ENCODE measurements around the gene PTPRA. TPM values are rescaled to one million over a fixed set of nuclear protein-coding genes. Genes with fewer than 3 reads are reported as not detected.

Gene PTPRA
- total and polyA plus RNA-seq, 2 of the 13 experiments (the other 11 are each of a cell fraction or from before 2014, with no cell fraction given), result 47.2 to 127 TPM

DNA sequence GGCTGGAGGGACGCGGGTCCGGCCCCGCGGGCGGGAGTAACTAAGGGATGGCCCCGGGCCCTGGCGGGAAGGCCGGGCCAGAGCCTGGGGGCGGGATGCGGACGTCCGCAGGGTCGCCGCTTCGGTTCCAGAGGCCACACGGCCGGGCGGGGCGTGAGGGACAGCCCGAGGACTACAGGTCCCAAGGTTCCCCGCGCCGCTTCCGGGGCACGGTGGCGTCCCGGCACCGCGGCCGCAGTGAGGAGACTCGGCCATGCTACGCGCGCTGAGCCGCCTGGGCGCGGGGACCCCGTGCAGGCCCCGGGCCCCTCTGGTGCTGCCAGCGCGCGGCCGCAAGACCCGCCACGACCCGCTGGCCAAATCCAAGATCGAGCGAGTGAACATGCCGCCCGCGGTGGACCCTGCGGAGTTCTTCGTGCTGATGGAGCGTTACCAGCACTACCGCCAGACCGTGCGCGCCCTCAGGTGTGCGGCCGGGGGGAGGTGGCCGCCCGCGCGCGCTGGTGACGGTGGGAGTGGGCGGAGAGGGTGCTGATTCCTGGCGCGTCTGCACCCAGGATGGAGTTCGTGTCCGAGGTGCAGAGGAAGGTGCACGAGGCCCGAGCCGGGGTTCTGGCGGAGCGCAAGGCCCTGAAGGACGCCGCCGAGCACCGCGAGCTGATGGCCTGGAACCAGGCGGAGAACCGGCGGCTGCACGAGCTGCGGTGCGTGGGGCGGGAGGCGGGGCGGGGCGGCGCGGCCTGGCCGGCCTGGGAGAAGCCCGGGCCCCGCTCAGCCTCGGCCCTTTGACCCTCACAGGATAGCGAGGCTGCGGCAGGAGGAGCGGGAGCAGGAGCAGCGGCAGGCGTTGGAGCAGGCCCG lies 172.8 kb downstream of the PTPRA start, which contains the start of gene MRPS26 (continued):
- TF ChIP-seq DPF2 (CRISPR knock-in tag; IDR thresholded peaks at IDR 0.05; ENCODE audit: borderline replicate concordance, low read depth) (no peak), PHB2 (IDR thresholded peaks at IDR 0.05; ENCODE audit: partially characterized antibody) (no peak), ETV6 (CRISPR knock-in tag; conservative IDR thresholded peaks at IDR 0.05) (peak; percentile 96), BHLHE40 (IDR thresholded peaks at IDR 0.05; ENCODE audit: low read length) (no peak), ZNF569 (CRISPR knock-in tag; IDR thresholded peaks at IDR 0.05; ENCODE audit: borderline replicate concordance) (no peak), ZNF318 (CRISPR knock-in tag; IDR thresholded peaks at IDR 0.05) (peak; percentile 94), HNRNPK (IDR thresholded peaks at IDR 0.05; ENCODE audit: low read depth, low read length, poor library complexity, severe bottlenecking) (peak; percentile 82), RELA (CRISPR knock-in tag; IDR thresholded peaks at IDR 0.05) (peak; percentile 21; the same call in 1 of the 2 replicates), MYNN (CRISPR knock-in tag; IDR thresholded peaks at IDR 0.05; ENCODE audit: low read depth) (no peak; the same call in none of the 2 replicates), KDM5B (CRISPR knock-in tag; IDR thresholded peaks at IDR 0.05; ENCODE audit: borderline replicate concordance) (peak; percentile 94), STAT5B (CRISPR knock-in tag; IDR thresholded peaks at IDR 0.05) (peak; percentile 85; the same call in 1 of the 2 replicates), KAT7 (CRISPR knock-in tag; IDR thresholded peaks at IDR 0.05; ENCODE audit: borderline replicate concordance) (peak; percentile 93), ZNF639 (CRISPR knock-in tag; conservative IDR thresholded peaks at IDR 0.05) (peak; percentile 89), GLMP (CRISPR knock-in tag; IDR thresholded peaks at IDR 0.05; ENCODE audit: borderline replicate concordance) (0 out of 2 replicates have a peak, but pooled peaks have one; percentile 76), SP4 (CRISPR knock-in tag; IDR thresholded peaks at IDR 0.05) (peak; percentile 77)
- TF ChIP-seq, protein P1, sequence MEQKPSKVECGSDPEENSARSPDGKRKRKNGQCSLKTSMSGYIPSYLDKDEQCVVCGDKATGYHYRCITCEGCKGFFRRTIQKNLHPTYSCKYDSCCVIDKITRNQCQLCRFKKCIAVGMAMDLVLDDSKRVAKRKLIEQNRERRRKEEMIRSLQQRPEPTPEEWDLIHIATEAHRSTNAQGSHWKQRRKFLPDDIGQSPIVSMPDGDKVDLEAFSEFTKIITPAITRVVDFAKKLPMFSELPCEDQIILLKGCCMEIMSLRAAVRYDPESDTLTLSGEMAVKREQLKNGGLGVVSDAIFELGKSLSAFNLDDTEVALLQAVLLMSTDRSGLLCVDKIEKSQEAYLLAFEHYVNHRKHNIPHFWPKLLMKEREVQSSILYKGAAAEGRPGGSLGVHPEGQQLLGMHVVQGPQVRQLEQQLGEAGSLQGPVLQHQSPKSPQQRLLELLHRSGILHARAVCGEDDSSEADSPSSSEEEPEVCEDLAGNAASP (CRISPR knock-in tag; IDR thresholded peaks at IDR 0.05; ENCODE audit: borderline replicate concordance), result no peak; the same call in 1 of the 2 replicates
